ENCODE measurements around the gene ZFYVE27.

GRCh38 chr10:97777143-97777542 is 40.2 kb downstream of the ZFYVE27 start:
- TF ChIP-seq CTCF (IDR thresholded peaks at IDR 0.05; ENCODE audit: low read length): no peak
- TF ChIP-seq EZH2 (optimal IDR thresholded peaks at IDR 0.05; ENCODE audit: low read depth, low read length): no peak

Measured in MM.1S (cell line).